ENCODE results near the gene LAMTOR2. TPM values are rescaled to one million over a fixed set of nuclear protein-coding genes. Genes with fewer than 3 reads are reported as not detected.
A peak's percentile ranks its signal among the peaks of the same experiment; 100 is the strongest.
"Not testable (repeated sequence)": the region's sequence is repeated elsewhere in the genome, so short reads cannot be mapped to it uniquely, and the experiment has no call there.

LAMTOR2 gene
- total RNA-seq, 1 experiment from 2014 or later, result 49.4 TPM

- no peak overlapping the region for H3K4me3 Mint-ChIP-seq (ENCODE audit: unreplicated experiment)
- Histone ChIP-seq H3K27me3 (replicated peaks; ENCODE audit: control insufficient read depth, insufficient read depth, low read length) (no peaks in the 10 kb centered on the region), H3K9me3 (no peaks in the 10 kb centered on the region), H3K36me3 (ENCODE audit: control insufficient read depth, insufficient read depth, low read length) (peaks cover 4% of the 10 kb centered on the region; the same call in 1 of the 2 replicates), H3K4me1 (no peaks in the 10 kb centered on the region), H3K4me3 (ENCODE audit: low read depth, low read length) (no peak overlapping the region)
- H3K36me3 Mint-ChIP-seq (ENCODE audit: insufficient read depth, unreplicated experiment), result peaks cover 72% of the 10 kb centered on the region
- TF ChIP-seq CTCF (IDR thresholded peaks at IDR 0.05; ENCODE audit: insufficient read depth in 1 of 2, low read depth in 1 of 2, low read length in 1 of 2, severe bottlenecking in 1 of 2, unreplicated experiment in 1 of 2), result no peak
- ChIA-PET POLR2A (no interaction called here), CTCF (no interaction called here)
- no peak for DNase-seq
- no peaks in the 10 kb centered on the region for H3K27me3 Mint-ChIP-seq (ENCODE audit: insufficient read depth, unreplicated experiment)
- no peaks in the 10 kb centered on the region for H3K9me3 Mint-ChIP-seq (ENCODE audit: unreplicated experiment)
- H3K4me1 Mint-ChIP-seq (ENCODE audit: low read depth, unreplicated experiment), result peaks cover 6% of the 10 kb centered on the region
- no TSS peak for BruUV-seq (replicated peaks)
- intact Hi-C loops (cut with micrococcal nuclease; ENCODE audit: unreplicated experiment), result loop anchor here (5.0 kb wide), 1 partner anchor 62 kb away; no protein-coding TSS in a partner anchor
- no peak overlapping the region for H3K27ac Mint-ChIP-seq (ENCODE audit: unreplicated experiment)
These were observed 15.2 kb downstream of the LAMTOR2 start for GRCh38 chr1:156069490-156070455.

GRCh38 chr1:156070548-156070947 lies 16.0 kb downstream of the LAMTOR2 start:
- peaks cover 64% of the 10 kb centered on the region for H3K36me3 Mint-ChIP-seq (ENCODE audit: insufficient read depth, unreplicated experiment)
- H3K36me3 ChIP-seq (ENCODE audit: control insufficient read depth, insufficient read depth, low read length), result peaks cover 3% of the 10 kb centered on the region; the same call in 1 of the 2 replicates
- H3K4me3 Mint-ChIP-seq (ENCODE audit: unreplicated experiment), result no peak overlapping the region
- H3K4me1 Mint-ChIP-seq (ENCODE audit: low read depth, unreplicated experiment), result peaks cover 6% of the 10 kb centered on the region
- H3K27ac Mint-ChIP-seq (ENCODE audit: unreplicated experiment), result no peak overlapping the region
- H3K9me3 Mint-ChIP-seq (ENCODE audit: unreplicated experiment), result no peaks in the 10 kb centered on the region
- BruUV-seq (replicated peaks), result no TSS peak
- POLR2A ChIA-PET, result no interaction called here
- no peaks in the 10 kb centered on the region for H3K4me1 ChIP-seq
- CTCF ChIA-PET, result no interaction called here
- no peak overlapping the region for H3K4me3 ChIP-seq (ENCODE audit: low read depth, low read length)
- no peaks in the 10 kb centered on the region for H3K27me3 ChIP-seq (replicated peaks; ENCODE audit: control insufficient read depth, insufficient read depth, low read length)
- intact Hi-C loops (cut with micrococcal nuclease; ENCODE audit: unreplicated experiment), result no loop called here
- no peaks in the 10 kb centered on the region for H3K27me3 Mint-ChIP-seq (ENCODE audit: insufficient read depth, unreplicated experiment)
- no peak for TF ChIP-seq CTCF (IDR thresholded peaks at IDR 0.05; ENCODE audit: insufficient read depth in 1 of 2, low read depth in 1 of 2, low read length in 1 of 2, severe bottlenecking in 1 of 2, unreplicated experiment in 1 of 2)
- peak in 1 of 2 experiments; percentile 17 for DNase-seq
- H3K9me3 ChIP-seq, result no peaks in the 10 kb centered on the region

GRCh38 chr1:156071332-156071816 lies 16.8 kb downstream of the LAMTOR2 start:
- H3K27me3 ChIP-seq (replicated peaks; ENCODE audit: control insufficient read depth, insufficient read depth, low read length); H3K4me1 Mint-ChIP-seq (ENCODE audit: low read depth, unreplicated experiment); H3K27me3 Mint-ChIP-seq (ENCODE audit: insufficient read depth, unreplicated experiment); CTCF ChIA-PET; BruUV-seq (replicated peaks); H3K36me3 ChIP-seq (ENCODE audit: control insufficient read depth, insufficient read depth, low read length); DNase-seq; intact Hi-C loops (cut with micrococcal nuclease; ENCODE audit: unreplicated experiment); H3K9me3 ChIP-seq; H3K4me3 ChIP-seq (ENCODE audit: low read depth, low read length); H3K4me1 ChIP-seq; H3K9me3 Mint-ChIP-seq (ENCODE audit: unreplicated experiment); H3K27ac Mint-ChIP-seq (ENCODE audit: unreplicated experiment); H3K4me3 Mint-ChIP-seq (ENCODE audit: unreplicated experiment): not testable (repeated sequence)
- POLR2A ChIA-PET, result interaction anchor here (0.6 kb wide), 1 partner anchor 10 kb away, joined by 3 read pairs; the partner anchor contains the start of gene RAB25
- peaks cover 59% of the 10 kb centered on the region for H3K36me3 Mint-ChIP-seq (ENCODE audit: insufficient read depth, unreplicated experiment)

Data from Caco-2 (cell line).